Measurements from ENCODE around the gene AMPH.

The AMPH gene

GRCh38 chr7:38660427-38661099, 29.4 kb upstream of the AMPH start:
- H3K4me1 ChIP-seq (ENCODE audit: control insufficient read depth, insufficient read depth, low read length), result peaks cover 2% of the 10 kb centered on the region
- H3K27ac ChIP-seq (ENCODE audit: low read length), result no peak overlapping the region
- H3K4me3 ChIP-seq (ENCODE audit: low read length in 2 of 2), result no peak overlapping the region

DNA sequence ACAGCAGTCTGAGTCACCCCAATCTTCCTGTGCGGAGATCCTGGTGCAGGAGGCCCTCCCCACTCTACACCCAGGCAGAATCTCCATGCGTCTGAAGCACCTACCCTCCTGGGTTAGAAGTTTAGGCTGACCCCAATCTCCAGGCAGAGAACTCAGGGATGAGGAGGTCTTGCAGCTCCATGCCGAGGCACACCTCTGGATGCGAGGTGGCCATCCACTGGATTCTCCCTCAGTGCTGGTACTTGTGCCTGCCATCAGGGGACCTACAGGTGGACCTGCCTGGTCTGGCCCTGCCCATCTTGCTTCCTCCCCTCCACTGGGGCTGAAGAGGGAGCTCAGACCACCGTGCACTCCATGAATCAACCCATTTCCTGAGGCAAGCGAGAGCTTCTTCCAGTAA, 28.8 kb upstream of the AMPH start:
- Histone ChIP-seq H3K27ac (ENCODE audit: low read length) (no peak overlapping the region), H3K36me3 (ENCODE audit: control insufficient read depth in 2 of 2, insufficient read depth in 2 of 2, low read length in 2 of 2) (no peaks in the 10 kb centered on the region), H3K4me1 (ENCODE audit: control insufficient read depth, insufficient read depth, low read length) (peaks cover 2% of the 10 kb centered on the region), H3K9me3 (ENCODE audit: control insufficient read depth in 2 of 2, low read length in 2 of 2) (no peaks in the 10 kb centered on the region), H3K4me3 (ENCODE audit: low read length in 2 of 2) (no peak overlapping the region), H3K27me3 (ENCODE audit: control insufficient read depth in 1 of 2, insufficient read depth in 2 of 2, low read length in 2 of 2) (no peaks in the 10 kb centered on the region), H3K9ac (ENCODE audit: low read length in 2 of 2) (no peak overlapping the region)

More at GRCh38 chr7:38660427-38661099, 29.4 kb upstream of the AMPH start:
- H3K27me3 ChIP-seq (ENCODE audit: control insufficient read depth in 1 of 2, insufficient read depth in 2 of 2, low read length in 2 of 2), result no peaks in the 10 kb centered on the region
- H3K36me3 ChIP-seq (ENCODE audit: control insufficient read depth in 2 of 2, insufficient read depth in 2 of 2, low read length in 2 of 2), result no peaks in the 10 kb centered on the region
- no peaks in the 10 kb centered on the region for H3K9me3 ChIP-seq (ENCODE audit: control insufficient read depth in 2 of 2, low read length in 2 of 2)
- H3K9ac ChIP-seq (ENCODE audit: low read length in 2 of 2), result no peak overlapping the region

DNA sequence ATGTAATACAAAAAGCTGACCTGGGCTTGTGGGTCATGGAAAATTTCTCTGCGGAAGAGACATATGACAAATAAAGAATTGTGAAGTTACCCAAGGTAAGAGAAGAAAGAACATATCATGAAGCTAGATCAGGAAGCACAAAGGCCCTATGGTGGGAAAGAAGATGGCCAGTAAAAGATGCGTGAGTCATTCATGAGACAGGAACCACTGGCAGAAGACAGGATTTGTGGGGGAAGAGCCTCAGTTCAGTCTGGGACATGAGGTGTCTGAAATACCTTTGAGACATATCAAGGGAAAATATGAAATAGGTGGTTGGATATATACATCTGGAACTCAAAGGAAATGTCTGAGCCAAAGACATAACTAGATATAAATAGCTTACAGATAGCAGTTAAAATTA, 27.7 kb upstream of the AMPH start:
- no peaks in the 10 kb centered on the region for H3K27me3 ChIP-seq (ENCODE audit: control insufficient read depth in 1 of 2, insufficient read depth in 2 of 2, low read length in 2 of 2)
- H3K4me3 ChIP-seq (ENCODE audit: low read length in 2 of 2), result no peak overlapping the region
- H3K27ac ChIP-seq (ENCODE audit: low read length), result no peak overlapping the region
- no peaks in the 10 kb centered on the region for H3K36me3 ChIP-seq (ENCODE audit: control insufficient read depth in 2 of 2, insufficient read depth in 2 of 2, low read length in 2 of 2)
- no peaks in the 10 kb centered on the region for H3K9me3 ChIP-seq (ENCODE audit: control insufficient read depth in 2 of 2, low read length in 2 of 2)
- H3K9ac ChIP-seq (ENCODE audit: low read length in 2 of 2), result no peak overlapping the region
- H3K4me1 ChIP-seq (ENCODE audit: control insufficient read depth, insufficient read depth, low read length), result peaks cover 2% of the 10 kb centered on the region

DNA sequence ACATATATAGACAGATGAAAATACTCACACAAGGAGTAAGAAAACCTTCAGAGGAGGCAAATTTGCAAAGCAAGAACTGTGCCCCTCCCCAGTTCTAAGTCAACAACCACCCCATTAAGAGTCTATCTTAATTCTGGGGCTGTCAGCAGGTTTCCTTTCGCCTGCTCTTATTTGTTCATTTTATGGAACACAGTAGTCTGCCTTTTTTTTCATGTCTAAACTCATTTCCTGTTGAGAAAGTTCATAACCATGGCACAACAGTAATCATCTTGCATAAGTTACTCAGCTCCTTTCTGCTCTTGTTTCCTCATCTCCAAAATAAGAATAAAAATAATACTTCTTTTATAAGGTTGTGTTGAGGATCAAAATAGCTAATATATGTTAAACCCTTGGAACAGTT, 25.8 kb upstream of the AMPH start:
- Histone ChIP-seq H3K4me3 (ENCODE audit: low read length in 2 of 2) (no peak overlapping the region), H3K9ac (ENCODE audit: low read length in 2 of 2) (no peak overlapping the region), H3K9me3 (ENCODE audit: control insufficient read depth in 2 of 2, low read length in 2 of 2) (no peaks in the 10 kb centered on the region), H3K27me3 (ENCODE audit: control insufficient read depth in 1 of 2, insufficient read depth in 2 of 2, low read length in 2 of 2) (no peaks in the 10 kb centered on the region), H3K27ac (ENCODE audit: low read length) (no peak overlapping the region), H3K4me1 (ENCODE audit: control insufficient read depth, insufficient read depth, low read length) (peaks cover 2% of the 10 kb centered on the region), H3K36me3 (ENCODE audit: control insufficient read depth in 2 of 2, insufficient read depth in 2 of 2, low read length in 2 of 2) (no peaks in the 10 kb centered on the region)

DNA sequence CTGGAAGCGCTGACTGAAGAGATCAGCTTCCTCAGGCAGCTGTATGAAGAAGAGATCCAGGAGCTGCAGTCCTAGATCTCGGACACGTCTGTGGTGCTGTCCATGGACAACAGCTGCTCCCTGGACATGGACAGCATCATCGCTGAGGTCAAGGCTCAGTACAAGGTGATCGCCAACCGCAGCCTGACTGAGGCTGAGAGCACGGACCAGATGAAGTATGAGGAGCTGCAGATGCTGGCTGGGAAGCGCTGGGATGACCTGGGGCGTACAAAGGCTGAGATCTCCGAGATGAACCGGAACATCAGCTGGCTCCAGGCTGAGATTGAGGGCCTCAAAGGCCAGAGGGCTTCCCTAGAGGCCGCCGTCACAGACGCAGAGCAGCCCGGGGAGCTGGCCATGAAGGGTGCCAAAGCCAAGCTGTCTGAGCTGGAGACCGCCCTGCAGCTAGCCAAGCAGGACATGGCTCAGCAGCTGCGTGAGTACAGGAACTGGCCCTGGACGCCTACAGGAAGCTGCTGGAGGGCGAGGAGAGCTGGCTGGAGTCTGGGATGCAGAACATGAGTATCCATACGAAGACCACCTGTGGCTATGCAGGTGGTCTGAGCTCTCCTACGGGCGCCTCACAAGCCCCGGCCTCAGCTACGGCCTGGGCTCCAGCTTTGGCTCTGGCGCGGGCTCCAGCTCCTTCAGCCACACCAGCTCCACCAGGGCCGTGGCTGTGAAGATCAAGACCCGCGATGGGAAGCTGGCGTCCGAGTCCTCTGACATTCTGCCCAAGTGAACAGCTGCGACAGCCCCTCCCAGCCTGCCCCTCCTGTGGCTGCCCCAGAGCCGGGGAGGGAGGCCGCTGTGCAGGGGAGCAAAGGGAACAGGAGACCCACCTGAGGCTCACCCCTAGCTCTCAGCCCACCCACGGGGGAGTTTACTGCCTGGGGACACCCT, 24.9 kb upstream of the AMPH start:
- Histone ChIP-seq H3K4me3 (ENCODE audit: low read length in 2 of 2) (no peak overlapping the region), H3K9ac (ENCODE audit: low read length in 2 of 2) (no peak overlapping the region), H3K27me3 (ENCODE audit: control insufficient read depth in 1 of 2, insufficient read depth in 2 of 2, low read length in 2 of 2) (no peaks in the 10 kb centered on the region), H3K9me3 (ENCODE audit: control insufficient read depth in 2 of 2, low read length in 2 of 2) (no peaks in the 10 kb centered on the region), H3K27ac (ENCODE audit: low read length) (no peak overlapping the region), H3K36me3 (ENCODE audit: control insufficient read depth in 2 of 2, insufficient read depth in 2 of 2, low read length in 2 of 2) (no peaks in the 10 kb centered on the region), H3K4me1 (ENCODE audit: control insufficient read depth, insufficient read depth, low read length) (peaks cover 2% of the 10 kb centered on the region)

DNA sequence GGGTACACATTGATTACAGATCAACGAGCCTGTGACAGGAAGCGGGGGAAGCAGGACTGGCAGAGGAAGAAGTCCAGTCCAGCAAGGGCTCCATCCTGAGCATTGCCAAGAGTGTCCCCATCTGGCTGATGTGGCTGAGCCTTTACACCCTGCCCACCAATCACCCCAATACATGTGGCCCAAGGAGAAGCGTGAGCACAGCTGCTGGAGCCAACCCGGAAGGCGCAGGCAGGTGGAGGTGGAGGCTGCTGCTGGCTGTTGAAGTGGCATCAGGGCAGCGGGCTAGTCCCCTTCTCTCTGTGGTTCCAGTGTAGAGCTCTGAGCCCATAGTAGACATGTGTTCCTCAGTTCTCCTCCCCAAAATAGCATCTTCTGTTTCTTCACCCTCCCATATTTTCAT, 6.8 kb upstream of the AMPH start:
- Histone ChIP-seq H3K27me3 (ENCODE audit: control insufficient read depth in 1 of 2, insufficient read depth in 2 of 2, low read length in 2 of 2) (no peaks in the 10 kb centered on the region), H3K4me1 (ENCODE audit: control insufficient read depth, insufficient read depth, low read length) (no peaks in the 10 kb centered on the region), H3K36me3 (ENCODE audit: control insufficient read depth in 2 of 2, insufficient read depth in 2 of 2, low read length in 2 of 2) (no peaks in the 10 kb centered on the region), H3K9me3 (ENCODE audit: control insufficient read depth in 2 of 2, low read length in 2 of 2) (no peaks in the 10 kb centered on the region), H3K27ac (ENCODE audit: low read length) (no peak overlapping the region), H3K9ac (ENCODE audit: low read length in 2 of 2) (no peak overlapping the region), H3K4me3 (ENCODE audit: low read length in 2 of 2) (no peak overlapping the region)

DNA sequence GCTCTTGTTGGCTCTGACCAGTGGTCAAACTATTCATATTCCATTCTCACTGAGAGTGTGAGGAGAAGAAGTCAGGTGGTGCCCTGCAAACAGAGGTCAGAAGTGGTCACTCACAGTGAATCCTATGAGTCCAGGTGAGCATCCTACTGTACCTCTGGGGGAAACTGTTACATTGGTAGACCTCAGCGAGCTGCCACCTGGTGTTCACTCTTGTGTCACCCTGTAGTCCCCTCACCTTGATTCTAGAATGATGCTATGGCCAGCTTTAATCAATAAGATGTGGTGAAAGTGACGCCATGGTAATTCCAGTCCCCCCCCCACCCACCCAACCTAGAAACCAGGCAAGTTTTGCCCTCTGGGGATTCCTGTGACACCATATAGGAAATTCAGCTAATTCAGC, 1.2 kb upstream of the AMPH start:
- Histone ChIP-seq H3K27me3 (ENCODE audit: control insufficient read depth in 1 of 2, insufficient read depth in 2 of 2, low read length in 2 of 2) (peaks cover 0 to 9% of the 10 kb centered on the region in 2 donors), H3K9me3 (ENCODE audit: control insufficient read depth in 2 of 2, low read length in 2 of 2) (no peaks in the 10 kb centered on the region)

GRCh38 chr7:38629651-38630510, 1.3 kb downstream of the AMPH start:
- peaks cover 0 to 9% of the 10 kb centered on the region in 2 donors for H3K27me3 ChIP-seq (ENCODE audit: control insufficient read depth in 1 of 2, insufficient read depth in 2 of 2, low read length in 2 of 2)
- H3K9ac ChIP-seq (ENCODE audit: low read length in 2 of 2), result peak overlapping the region in 1 of 2 donors; percentile 27
- H3K9me3 ChIP-seq (ENCODE audit: control insufficient read depth in 2 of 2, low read length in 2 of 2), result peaks cover 0 to 3% of the 10 kb centered on the region in 2 donors
- H3K4me3 ChIP-seq (ENCODE audit: low read length in 2 of 2), result peak overlapping the region; percentile 66 to 71
- H3K27ac ChIP-seq (ENCODE audit: low read length), result no peak overlapping the region
- no peaks in the 10 kb centered on the region for H3K36me3 ChIP-seq (ENCODE audit: control insufficient read depth in 2 of 2, insufficient read depth in 2 of 2, low read length in 2 of 2)
- H3K4me1 ChIP-seq (ENCODE audit: control insufficient read depth, insufficient read depth, low read length), result peaks cover 4% of the 10 kb centered on the region

More for the DNA sequence above, 1.2 kb upstream of the AMPH start:
- Histone ChIP-seq H3K4me1 (ENCODE audit: control insufficient read depth, insufficient read depth, low read length) (peaks cover 4% of the 10 kb centered on the region), H3K4me3 (ENCODE audit: low read length in 2 of 2) (no peak overlapping the region), H3K9ac (ENCODE audit: low read length in 2 of 2) (no peak overlapping the region), H3K27ac (ENCODE audit: low read length) (no peak overlapping the region), H3K36me3 (ENCODE audit: control insufficient read depth in 2 of 2, insufficient read depth in 2 of 2, low read length in 2 of 2) (no peaks in the 10 kb centered on the region)

GRCh38 chr7:38628630-38629385, 2.4 kb downstream of the AMPH start:
- H3K27ac ChIP-seq (ENCODE audit: low read length), result no peak overlapping the region
- no peak overlapping the region for H3K9ac ChIP-seq (ENCODE audit: low read length in 2 of 2)
- H3K4me1 ChIP-seq (ENCODE audit: control insufficient read depth, insufficient read depth, low read length), result peaks cover 4% of the 10 kb centered on the region
- H3K27me3 ChIP-seq (ENCODE audit: control insufficient read depth in 1 of 2, insufficient read depth in 2 of 2, low read length in 2 of 2), result peaks cover 0 to 9% of the 10 kb centered on the region in 2 donors
- no peak overlapping the region for H3K4me3 ChIP-seq (ENCODE audit: low read length in 2 of 2)
- H3K36me3 ChIP-seq (ENCODE audit: control insufficient read depth in 2 of 2, insufficient read depth in 2 of 2, low read length in 2 of 2), result no peaks in the 10 kb centered on the region
- H3K9me3 ChIP-seq (ENCODE audit: control insufficient read depth in 2 of 2, low read length in 2 of 2), result peaks cover 0 to 4% of the 10 kb centered on the region in 2 donors

GRCh38 chr7:38625866-38626265, 5.3 kb downstream of the AMPH start:
- Histone ChIP-seq H3K36me3 (ENCODE audit: control insufficient read depth in 2 of 2, insufficient read depth in 2 of 2, low read length in 2 of 2) (no peaks in the 10 kb centered on the region), H3K27ac (ENCODE audit: low read length) (no peak overlapping the region), H3K9me3 (ENCODE audit: control insufficient read depth in 2 of 2, low read length in 2 of 2) (peaks cover 0 to 4% of the 10 kb centered on the region in 2 donors)

More at GRCh38 chr7:38625866-38626265, 5.3 kb downstream of the AMPH start:
- peaks cover 0 to 7% of the 10 kb centered on the region in 2 donors for H3K27me3 ChIP-seq (ENCODE audit: control insufficient read depth in 1 of 2, insufficient read depth in 2 of 2, low read length in 2 of 2)
- peaks cover 2% of the 10 kb centered on the region for H3K4me1 ChIP-seq (ENCODE audit: control insufficient read depth, insufficient read depth, low read length)
- no peak overlapping the region for H3K4me3 ChIP-seq (ENCODE audit: low read length in 2 of 2)
- H3K9ac ChIP-seq (ENCODE audit: low read length in 2 of 2), result no peak overlapping the region
